ENCODE measurements around the gene GSG1L. TPM values are rescaled to one million over a fixed set of nuclear protein-coding genes. Genes with fewer than 3 reads are reported as not detected.
A peak's percentile ranks its signal among the peaks of the same experiment; 100 is the strongest.

GSG1L gene
- total RNA-seq, 3 donors from 2014 or later = not detected

DNA sequence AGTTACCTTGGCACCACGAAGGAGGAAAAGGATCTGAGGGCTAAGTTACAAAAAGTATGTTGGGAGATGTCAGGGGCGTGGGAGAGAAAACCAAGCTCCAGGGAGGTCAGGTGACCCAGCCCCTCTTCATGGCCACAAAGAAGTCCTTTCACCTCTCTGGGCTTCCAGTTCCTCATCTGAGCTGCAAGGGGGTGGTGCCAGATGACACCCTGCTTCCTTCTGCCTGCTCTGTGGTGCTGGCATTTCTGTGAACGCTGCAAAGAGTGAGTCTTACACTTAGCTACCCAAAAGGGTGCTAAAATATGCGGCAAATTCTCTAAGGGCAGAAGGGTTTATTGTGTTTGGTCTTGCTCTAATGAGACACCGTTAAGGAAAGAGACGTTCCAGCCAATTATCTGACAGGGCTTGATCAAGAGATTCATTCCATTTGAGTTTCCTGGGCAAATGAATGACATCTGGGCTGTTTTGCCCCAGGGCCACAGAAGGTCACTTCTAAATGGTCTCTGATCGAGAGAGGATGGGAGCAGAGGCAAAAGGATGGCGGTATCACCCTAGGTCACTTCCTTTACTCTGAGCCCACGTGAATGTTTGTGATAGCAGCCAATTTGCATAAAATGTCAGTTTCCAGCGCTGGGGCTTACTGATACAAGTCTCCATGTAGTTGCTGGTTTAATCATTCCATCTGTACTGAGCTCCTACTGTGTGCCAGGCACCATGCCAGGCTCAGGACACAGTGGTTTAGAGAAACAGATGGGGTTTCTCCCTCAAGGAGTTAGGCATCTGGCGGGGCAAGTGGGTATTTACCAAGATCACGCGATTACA is 303.3 kb downstream of the GSG1L start:
- H3K4me3 Mint-ChIP-seq = no peak overlapping the region
- no peaks in the 10 kb centered on the region for H3K4me1 Mint-ChIP-seq (ENCODE audit: low read depth)
- no peaks in the 10 kb centered on the region for H3K27me3 Mint-ChIP-seq (ENCODE audit: low read depth)
- ATAC-seq = no peak
- no peak for DNase-seq
- peaks cover 44% of the 10 kb centered on the region for H3K36me3 Mint-ChIP-seq (ENCODE audit: insufficient read depth)
- H3K9me3 Mint-ChIP-seq = no peaks in the 10 kb centered on the region

DNA sequence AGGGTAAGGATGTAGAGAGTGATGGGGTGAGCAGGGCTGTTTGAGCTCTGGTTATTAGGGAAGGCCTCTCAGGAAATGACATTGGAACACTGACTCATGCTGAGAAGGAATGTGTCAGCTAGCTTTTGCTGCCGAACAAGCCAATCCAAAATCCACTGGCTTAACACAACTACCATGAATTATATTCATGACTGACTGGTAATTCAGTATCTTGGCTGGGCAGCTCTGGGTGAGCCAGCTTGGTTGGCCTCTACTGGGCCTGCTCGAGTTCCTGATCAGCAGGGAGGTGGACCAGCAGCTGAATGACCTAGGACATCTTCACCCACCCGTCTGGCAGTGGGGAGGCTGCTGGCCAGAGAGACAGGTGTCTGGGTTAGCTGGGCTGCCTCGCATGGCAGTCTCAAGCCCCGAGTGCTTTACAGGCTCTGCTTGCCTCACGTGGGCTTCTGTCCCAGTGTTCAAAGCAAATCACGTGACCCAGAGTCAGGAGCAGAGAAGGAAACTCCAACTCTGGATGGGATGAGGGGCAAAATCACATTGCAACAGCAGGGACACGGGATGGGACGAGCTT is 304.1 kb downstream of the GSG1L start:
- Mint-ChIP-seq H3K27me3 (ENCODE audit: low read depth) (no peaks in the 10 kb centered on the region), H3K36me3 (ENCODE audit: insufficient read depth) (peaks cover 45% of the 10 kb centered on the region), H3K9me3 (no peaks in the 10 kb centered on the region), H3K4me3 (no peak overlapping the region), H3K4me1 (ENCODE audit: low read depth) (no peaks in the 10 kb centered on the region)
- DNase-seq = no peak
- no peak for ATAC-seq

DNA sequence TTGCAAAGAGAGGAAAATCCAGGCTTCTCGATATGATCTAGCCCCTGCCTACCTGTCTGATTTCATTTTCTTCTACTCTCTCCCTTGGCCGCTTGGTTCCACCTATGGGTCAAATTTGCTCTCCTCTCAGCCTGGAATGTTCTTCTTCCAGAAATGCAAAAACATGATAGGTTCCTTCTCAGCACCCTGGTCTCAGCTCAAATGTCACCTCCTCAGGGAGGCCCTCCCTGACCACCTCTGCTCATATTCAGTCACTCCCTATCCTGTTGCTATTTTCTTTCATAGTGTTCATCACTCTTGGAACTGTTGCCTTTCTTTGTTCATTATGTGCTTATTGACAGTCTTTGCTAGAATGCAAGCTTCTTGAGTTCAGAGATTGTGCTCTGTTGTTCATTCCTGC is 305.0 kb downstream of the GSG1L start:
- no peak for ATAC-seq
- H3K27me3 Mint-ChIP-seq (ENCODE audit: low read depth) = no peaks in the 10 kb centered on the region
- no peaks in the 10 kb centered on the region for H3K4me1 Mint-ChIP-seq (ENCODE audit: low read depth)
- H3K9me3 Mint-ChIP-seq = no peaks in the 10 kb centered on the region
- peaks cover 42% of the 10 kb centered on the region for H3K36me3 Mint-ChIP-seq (ENCODE audit: insufficient read depth)
- no peak for DNase-seq
- no peak overlapping the region for H3K4me3 Mint-ChIP-seq

DNA sequence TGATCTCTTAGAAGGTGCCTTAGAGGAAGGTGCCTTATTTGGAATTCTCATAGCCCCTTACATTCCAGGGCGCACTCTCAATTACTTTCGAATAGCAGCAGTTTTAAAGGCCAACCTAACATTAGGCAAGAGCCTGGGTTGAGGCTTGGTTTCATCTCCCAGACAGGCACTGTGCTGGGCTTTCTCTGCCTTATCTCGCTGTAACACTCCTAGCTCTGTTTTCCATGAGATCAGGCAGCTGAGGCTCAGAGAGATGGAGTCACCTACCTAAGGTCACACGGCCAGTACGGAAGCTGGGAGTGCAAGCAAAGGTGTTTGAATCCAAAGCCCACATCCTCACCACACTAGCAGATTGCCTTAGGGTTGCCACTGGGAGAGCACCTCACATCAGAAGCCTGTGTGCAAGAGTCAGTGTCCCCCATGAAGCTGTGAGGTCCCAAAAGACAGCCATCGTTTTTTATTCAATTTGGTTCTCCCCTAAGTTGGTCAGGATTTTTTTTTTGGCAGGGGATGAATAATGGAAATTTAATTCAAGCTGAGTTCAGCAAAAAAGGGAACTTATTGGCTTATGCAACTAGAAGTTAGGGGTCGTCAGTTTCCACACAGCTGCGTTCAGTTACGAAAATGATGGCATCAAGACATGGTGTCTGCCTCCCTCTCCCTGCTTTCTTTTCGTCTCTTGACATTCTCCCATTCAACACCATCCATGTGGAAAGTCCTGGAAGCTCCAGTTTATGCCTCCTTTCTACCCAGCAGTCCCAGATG is 307.1 kb downstream of the GSG1L start:
- DNase-seq (no peak), ATAC-seq (no peak)
- H3K27me3 Mint-ChIP-seq (ENCODE audit: low read depth) = no peaks in the 10 kb centered on the region
- no peak overlapping the region for H3K4me3 Mint-ChIP-seq
- no peaks in the 10 kb centered on the region for H3K9me3 Mint-ChIP-seq
- H3K36me3 Mint-ChIP-seq (ENCODE audit: insufficient read depth) = peaks cover 34% of the 10 kb centered on the region
- no peaks in the 10 kb centered on the region for H3K4me1 Mint-ChIP-seq (ENCODE audit: low read depth)

DNA sequence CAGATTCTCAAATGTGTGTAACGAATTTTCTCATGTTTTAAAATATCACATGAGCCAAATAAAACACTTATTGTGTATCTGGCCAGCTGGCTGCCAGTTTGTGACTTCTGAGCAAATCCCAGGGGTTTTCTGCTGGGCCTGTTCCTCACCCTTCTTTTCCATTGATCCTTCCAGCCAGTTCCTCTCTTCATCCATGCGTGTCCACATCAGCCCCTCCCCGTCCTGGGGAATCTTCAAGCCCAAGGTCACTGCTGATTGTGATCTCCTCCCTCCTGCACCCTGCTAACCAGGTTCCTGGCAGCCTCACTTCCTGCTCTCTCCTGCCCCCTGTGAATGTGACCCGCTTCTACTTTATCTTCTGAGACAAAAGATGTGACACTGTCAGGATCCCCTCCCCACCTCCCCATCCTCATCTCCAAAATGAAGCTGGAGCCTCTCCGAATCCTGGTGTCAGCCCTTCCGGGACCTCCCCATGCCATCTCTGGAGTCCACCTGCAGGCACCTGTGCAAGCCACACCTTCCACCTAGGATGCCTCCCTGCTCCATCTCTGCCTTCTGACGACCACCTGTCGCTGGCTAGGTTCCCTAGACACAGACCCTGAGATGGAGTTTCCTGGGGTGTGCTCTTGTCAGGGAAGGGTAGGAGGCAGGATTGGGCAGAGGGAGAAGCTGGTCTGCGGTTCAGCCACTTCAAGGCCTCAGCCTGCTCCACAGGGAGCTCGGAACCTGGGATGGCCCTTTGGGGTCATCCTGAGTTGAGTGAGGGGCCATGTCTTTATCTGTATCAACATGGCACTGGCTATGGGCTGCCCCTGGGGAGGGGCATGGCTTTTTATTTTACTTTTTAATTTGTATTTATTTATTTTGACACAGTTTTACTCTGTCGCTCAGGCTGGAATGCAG is 308.5 kb downstream of the GSG1L start:
- H3K36me3 Mint-ChIP-seq (ENCODE audit: insufficient read depth) = peaks cover 29% of the 10 kb centered on the region
- no peaks in the 10 kb centered on the region for H3K27me3 Mint-ChIP-seq (ENCODE audit: low read depth)
- no peak for ATAC-seq
- no peaks in the 10 kb centered on the region for H3K9me3 Mint-ChIP-seq
- DNase-seq = no peak
- no peak overlapping the region for H3K4me3 Mint-ChIP-seq
- no peaks in the 10 kb centered on the region for H3K4me1 Mint-ChIP-seq (ENCODE audit: low read depth)

DNA sequence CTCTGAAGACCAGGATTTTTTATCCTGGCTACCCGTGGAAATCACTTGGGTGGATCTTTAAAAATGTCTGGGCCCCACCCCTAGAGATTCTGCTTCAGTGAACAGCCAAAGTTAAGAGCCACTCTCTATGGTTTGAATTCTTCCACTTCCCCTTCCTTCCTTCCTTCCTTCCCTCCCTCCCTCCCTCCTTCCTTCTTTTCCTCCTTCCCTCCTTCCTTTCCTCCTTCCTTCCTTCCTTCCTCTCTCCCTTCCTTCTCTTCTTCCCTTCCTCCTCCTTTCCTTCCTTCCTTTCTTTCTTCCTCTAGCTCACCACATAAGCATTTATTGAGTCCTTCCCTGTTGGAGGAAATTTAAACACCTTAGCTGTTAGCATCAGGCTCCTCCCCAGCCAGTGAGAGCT is 310.0 kb downstream of the GSG1L start:
- ATAC-seq (no peak), DNase-seq (no peak)
- Mint-ChIP-seq H3K9me3 (no peaks in the 10 kb centered on the region), H3K27me3 (ENCODE audit: low read depth) (no peaks in the 10 kb centered on the region), H3K4me3 (no peak overlapping the region), H3K4me1 (ENCODE audit: low read depth) (peaks cover 4% of the 10 kb centered on the region), H3K36me3 (ENCODE audit: insufficient read depth) (peaks cover 25% of the 10 kb centered on the region)

DNA sequence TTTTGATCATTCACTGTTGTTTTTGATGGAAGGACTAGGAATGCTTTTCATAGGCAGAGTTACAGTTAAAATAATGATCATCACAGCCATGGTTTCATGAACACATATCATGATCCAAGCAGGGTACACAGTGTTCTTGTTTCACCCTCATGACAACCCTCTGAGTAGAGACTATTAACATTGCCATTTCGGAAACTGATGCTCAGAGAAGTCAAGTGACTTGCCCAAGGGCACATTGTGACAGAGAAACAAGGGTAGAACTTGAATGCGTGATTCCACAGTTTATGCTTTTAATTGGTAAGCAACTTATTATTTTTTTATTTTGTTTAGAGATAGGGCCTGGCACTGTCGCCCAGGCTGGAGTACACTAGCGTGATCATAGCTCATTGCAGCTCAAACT is 311.3 kb downstream of the GSG1L start:
- peaks cover 4% of the 10 kb centered on the region for H3K4me1 Mint-ChIP-seq (ENCODE audit: low read depth)
- no peak overlapping the region for H3K4me3 Mint-ChIP-seq
- H3K36me3 Mint-ChIP-seq (ENCODE audit: insufficient read depth) = peaks cover 13% of the 10 kb centered on the region
- DNase-seq (no peak), ATAC-seq (no peak)
- H3K9me3 Mint-ChIP-seq = no peaks in the 10 kb centered on the region
- no peaks in the 10 kb centered on the region for H3K27me3 Mint-ChIP-seq (ENCODE audit: low read depth)

DNA sequence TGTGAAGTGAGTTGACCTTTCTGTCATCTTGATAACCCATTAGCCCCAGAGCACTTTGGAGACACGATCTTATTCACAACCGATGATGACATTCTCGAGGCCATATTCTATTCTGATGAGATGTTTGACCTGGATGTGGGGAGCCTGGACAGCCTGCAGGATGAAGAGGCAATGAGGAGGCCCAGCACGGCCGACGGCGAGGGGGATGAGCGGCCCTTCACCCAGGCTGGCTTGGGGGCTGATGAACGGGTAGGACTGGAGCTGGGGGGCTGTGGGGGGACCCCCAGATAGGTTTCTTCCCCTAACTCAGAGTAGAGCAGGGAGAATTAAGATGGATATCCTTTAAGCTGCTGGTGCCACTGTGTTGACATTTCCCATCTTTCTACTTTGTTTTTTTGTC is 311.8 kb downstream of the GSG1L start:
- H3K9me3 Mint-ChIP-seq = no peaks in the 10 kb centered on the region
- ATAC-seq = no peak
- peaks cover 10% of the 10 kb centered on the region for H3K36me3 Mint-ChIP-seq (ENCODE audit: insufficient read depth)
- no peak overlapping the region for H3K4me3 Mint-ChIP-seq
- H3K27me3 Mint-ChIP-seq (ENCODE audit: low read depth) = no peaks in the 10 kb centered on the region
- H3K4me1 Mint-ChIP-seq (ENCODE audit: low read depth) = peaks cover 4% of the 10 kb centered on the region
- no peak for DNase-seq

DNA sequence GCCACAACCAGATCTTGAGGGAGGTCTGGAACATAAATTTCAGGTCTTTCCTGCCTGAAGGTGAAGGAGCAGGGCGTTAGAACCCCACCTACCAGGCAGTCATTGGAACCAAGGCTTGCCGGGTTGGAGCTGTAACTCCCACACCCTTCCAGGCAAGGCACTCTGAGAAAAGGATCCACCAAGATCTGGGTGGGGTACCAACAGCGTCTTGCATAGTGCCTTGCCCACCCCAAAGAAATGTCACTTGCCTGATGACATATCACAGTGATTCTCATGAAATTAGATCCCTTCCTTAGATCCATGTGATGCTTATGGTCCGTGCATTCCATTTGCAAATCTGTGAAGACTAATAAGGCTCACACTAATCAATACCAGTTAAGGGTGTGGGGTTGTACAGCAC is 312.3 kb downstream of the GSG1L start:
- H3K27me3 Mint-ChIP-seq (ENCODE audit: low read depth) = no peaks in the 10 kb centered on the region
- DNase-seq = no peak
- H3K36me3 Mint-ChIP-seq (ENCODE audit: insufficient read depth) = peaks cover 10% of the 10 kb centered on the region
- no peaks in the 10 kb centered on the region for H3K9me3 Mint-ChIP-seq
- peaks cover 4% of the 10 kb centered on the region for H3K4me1 Mint-ChIP-seq (ENCODE audit: low read depth)
- no peak for ATAC-seq
- no peak overlapping the region for H3K4me3 Mint-ChIP-seq

DNA sequence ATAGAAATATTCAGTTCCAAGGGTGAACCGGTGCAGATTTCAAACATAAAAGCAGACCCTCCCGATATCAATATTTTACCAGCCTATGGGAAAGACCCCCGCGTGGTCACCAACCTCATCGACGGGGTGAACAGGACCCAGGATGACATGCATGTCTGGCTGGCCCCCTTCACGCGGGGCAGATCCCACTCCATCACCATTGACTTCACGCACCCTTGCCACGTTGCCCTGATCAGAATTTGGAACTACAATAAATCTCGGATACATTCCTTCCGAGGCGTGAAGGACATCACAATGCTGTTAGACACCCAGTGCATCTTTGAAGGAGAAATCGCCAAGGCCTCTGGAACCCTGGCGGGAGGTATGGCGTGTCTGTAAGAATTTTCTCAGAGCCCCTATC is 313.6 kb downstream of the GSG1L start:
- Mint-ChIP-seq H3K4me3 (no peak overlapping the region), H3K36me3 (ENCODE audit: insufficient read depth) (peaks cover 7% of the 10 kb centered on the region), H3K27me3 (ENCODE audit: low read depth) (no peaks in the 10 kb centered on the region), H3K4me1 (ENCODE audit: low read depth) (peaks cover 4% of the 10 kb centered on the region), H3K9me3 (no peaks in the 10 kb centered on the region)
- DNase-seq = no peak
- ATAC-seq = no peak

DNA sequence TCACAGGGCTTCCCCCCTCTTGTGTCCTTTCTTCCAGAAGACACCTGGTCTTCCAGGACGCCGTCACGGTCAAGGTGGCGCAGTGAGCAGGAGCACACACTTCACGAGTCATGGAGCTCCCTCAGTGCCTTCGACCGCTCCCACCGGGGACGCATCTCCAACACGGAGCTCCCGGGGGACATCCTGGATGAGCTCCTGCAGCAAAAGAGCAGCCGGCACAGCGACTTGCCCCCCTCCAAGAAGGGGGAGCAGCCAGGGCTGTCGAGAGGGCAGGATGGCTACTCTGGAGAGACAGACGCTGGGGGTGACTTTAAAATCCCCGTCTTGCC is 314.0 kb downstream of the GSG1L start:
- Mint-ChIP-seq H3K9me3 (no peaks in the 10 kb centered on the region), H3K36me3 (ENCODE audit: insufficient read depth) (peaks cover 4% of the 10 kb centered on the region), H3K4me3 (no peak overlapping the region), H3K27me3 (ENCODE audit: low read depth) (no peaks in the 10 kb centered on the region), H3K4me1 (ENCODE audit: low read depth) (peaks cover 4% of the 10 kb centered on the region)
- ATAC-seq (no peak), DNase-seq (no peak)

DNA sequence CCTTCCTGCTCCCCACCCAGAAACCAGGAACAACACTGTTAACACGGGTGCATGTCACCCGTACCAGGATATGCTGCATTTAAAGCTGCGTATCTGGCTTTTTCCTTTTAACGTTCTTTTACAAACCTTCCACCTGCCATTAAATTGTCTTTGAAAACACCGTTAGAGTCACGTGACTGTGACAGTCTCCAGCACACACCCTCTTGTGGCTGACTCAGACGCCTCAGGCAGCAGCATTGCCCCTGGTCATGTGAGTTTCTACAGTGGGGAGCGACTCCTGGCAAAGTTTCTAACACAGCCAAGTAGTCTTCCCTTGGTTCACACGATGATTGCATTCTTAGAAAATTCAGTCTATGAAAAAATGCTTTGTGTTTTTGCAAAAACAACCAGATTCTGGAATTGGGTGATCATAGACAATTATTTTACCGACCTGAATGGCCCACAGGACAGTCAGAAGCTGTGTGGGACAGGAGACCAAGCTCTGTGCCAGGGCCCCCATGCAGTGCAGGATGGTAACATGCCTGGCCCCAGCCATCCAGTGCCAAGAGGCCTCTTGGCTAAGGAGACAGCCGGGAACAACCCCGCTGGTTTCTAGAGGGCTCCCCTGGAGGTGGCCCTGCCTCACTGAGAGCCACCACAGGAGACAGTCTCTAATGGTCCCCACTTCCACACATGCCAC is 314.5 kb downstream of the GSG1L start:
- peaks cover 4% of the 10 kb centered on the region for H3K36me3 Mint-ChIP-seq (ENCODE audit: insufficient read depth)
- DNase-seq = peak; percentile 23
- peak; percentile 54 to 63 for ATAC-seq
- H3K27me3 Mint-ChIP-seq (ENCODE audit: low read depth) = no peaks in the 10 kb centered on the region
- H3K9me3 Mint-ChIP-seq = no peaks in the 10 kb centered on the region
- H3K4me3 Mint-ChIP-seq = no peak overlapping the region
- H3K4me1 Mint-ChIP-seq (ENCODE audit: low read depth) = peaks cover 4% of the 10 kb centered on the region

DNA sequence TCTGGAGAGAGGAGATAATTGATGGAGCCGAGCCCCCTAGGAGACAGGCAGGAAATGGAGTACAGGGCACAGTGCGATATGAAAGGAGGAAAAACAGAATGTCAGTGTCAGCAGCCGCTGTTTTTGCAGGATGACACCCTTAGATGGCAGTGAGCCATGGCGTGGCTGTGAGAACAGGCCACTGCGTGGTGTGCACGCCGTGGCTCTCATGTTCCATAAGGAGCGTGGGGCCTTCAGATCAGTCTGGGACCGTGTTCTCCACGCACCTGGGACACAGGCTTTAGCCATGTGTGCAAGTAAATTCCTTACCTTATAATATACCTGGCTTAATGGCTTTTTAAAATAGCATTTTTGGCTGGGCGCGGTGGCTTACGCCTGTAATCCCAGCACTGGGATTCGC is 315.6 kb downstream of the GSG1L start:
- DNase-seq = no peak
- no peak for ATAC-seq
- H3K36me3 Mint-ChIP-seq (ENCODE audit: insufficient read depth) = peaks cover 7% of the 10 kb centered on the region
- no peaks in the 10 kb centered on the region for H3K27me3 Mint-ChIP-seq (ENCODE audit: low read depth)
- H3K4me1 Mint-ChIP-seq (ENCODE audit: low read depth) = peaks cover 4% of the 10 kb centered on the region
- H3K9me3 Mint-ChIP-seq = peaks cover 2% of the 10 kb centered on the region
- no peak overlapping the region for H3K4me3 Mint-ChIP-seq
